Endothelial cell of hepatic sinusoid (primary cell): ENCODE data around the gene SWI5.

ENCODE experiments used
- in situ Hi-C: cut with HindIII; loops from 2 replicates; pipeline ENCODE4 v1.10.0; 2017; ENCODE audit warnings: low sequenced_read_pairs

The SWI5 gene

DNA sequence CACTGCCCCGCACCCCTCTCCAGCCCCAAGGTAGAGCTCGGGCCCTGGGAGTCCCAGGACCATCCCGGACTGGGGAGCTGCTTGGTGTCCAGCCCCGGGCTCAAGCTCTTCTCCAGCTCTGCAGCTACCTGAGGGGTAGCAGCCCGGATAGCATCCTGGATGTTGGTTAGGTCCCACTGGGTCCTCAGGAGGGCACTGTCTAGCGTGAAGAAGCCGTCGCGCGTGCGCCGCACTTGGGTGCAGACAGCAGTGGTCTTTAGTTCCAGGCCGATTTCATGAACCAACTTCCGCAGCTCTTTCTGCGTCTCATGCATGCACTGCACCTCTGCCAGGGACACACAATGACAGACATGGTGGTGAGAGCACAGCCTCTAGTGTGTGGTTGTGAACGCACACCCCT lies 33.5 kb downstream of the SWI5 start:
- in situ Hi-C loops, result no loop called here

DNA sequence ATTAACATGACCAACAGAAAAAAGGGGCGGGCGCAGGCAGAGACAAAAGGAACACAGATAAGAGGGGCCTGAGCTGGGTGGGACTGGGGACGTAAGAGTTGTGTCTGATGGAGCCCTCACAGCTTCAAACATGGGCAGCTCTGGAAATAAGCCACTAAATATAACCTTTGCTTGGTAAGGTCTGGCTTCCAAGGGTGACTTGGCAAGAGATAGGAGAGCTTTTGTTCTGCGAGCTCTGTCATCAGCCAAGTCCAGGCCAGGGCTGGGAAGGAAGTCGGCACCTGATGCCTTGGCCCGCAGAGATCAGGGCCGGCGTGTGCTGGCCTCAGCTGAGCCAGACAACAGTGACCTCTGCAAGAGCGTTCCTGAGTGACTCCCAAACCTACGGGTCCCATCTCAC lies 34.4 kb downstream of the SWI5 start:
- in situ Hi-C loops, result no loop called here

DNA sequence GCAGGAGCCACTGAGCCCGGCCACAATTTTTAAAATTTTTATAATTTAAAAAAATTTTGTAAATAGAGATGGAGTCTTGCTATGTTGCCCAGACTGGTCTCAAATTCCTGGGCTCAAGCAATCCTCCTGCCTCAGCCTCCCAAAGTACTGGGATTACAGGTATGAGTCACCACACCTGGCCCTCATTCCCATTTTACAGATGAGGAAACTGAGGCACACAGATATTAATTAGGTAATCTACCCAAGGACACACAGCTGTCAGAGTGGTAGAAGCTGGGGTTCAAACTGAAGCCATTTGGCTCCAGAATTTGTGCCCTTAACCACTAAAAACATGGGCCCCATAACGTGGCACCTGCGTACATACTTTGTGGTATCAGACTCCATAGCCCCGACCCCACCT lies 38.6 kb downstream of the SWI5 start:
- in situ Hi-C loops, result loop anchor here (5.0 kb wide), 2 partner anchors 62 to 92 kb away; no protein-coding TSS in a partner anchor

DNA sequence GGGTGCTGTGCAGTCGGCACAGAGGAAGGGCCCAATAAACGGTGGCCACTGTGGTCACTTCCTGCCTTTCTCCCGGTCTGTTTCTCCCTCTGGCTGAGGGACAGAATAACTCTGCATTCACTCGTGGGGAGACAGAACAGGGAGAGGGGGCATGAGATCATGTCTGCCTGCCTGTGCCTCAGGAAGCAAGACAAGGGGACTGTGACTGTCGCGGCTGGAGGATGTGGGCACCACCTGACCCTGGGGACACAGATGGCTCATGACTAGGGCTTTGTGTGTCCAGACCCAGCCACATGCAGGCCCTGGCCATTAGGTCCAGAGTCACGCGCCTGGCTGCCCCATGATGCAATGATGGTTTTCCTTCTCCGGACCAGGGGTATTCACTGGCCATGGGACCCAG lies 40.3 kb downstream of the SWI5 start:
- in situ Hi-C loops, result loop anchor here (5.0 kb wide), 2 partner anchors 64 to 94 kb away; no protein-coding TSS in a partner anchor

DNA sequence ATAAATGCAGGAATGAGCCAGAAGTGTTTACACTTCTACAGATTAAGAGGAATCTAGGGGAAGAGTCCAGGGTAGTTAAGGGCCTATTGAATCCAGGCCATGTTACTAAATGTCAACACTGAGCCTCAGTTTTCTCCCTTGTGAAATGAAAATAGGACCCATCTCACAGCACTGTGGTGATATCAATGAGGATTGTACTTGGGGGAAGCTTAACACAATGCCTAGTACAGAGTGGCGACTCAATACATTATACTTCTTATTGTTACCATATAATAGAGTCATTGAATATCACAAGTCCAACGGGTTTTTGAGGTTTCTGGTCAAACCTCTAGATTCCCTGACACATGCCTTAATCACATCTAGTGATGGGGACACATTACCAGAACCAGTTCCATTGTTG lies 41.6 kb downstream of the SWI5 start:
- in situ Hi-C loops, result loop anchor here (5.0 kb wide), 2 partner anchors 65 to 95 kb away; no protein-coding TSS in a partner anchor

DNA sequence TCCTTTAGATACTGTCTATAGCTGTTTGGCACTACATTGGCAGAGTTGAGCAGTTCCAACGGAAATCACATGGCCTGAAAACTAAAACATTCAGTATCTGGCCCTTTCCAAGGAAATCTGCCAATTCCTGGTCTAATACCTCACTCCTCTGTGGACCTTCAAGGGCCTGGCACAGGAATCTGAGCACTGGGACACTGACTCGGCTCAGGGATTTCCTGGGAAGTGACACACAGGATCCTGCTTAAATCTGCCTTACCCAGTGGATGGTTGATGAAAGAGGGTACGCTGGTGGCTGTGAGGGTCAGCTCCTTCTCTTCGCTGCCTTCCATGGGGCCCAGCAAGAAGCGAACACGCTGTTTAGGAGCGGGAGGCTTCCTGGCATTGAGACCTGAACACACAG lies 45.3 kb downstream of the SWI5 start:
- in situ Hi-C loops, result no loop called here

DNA sequence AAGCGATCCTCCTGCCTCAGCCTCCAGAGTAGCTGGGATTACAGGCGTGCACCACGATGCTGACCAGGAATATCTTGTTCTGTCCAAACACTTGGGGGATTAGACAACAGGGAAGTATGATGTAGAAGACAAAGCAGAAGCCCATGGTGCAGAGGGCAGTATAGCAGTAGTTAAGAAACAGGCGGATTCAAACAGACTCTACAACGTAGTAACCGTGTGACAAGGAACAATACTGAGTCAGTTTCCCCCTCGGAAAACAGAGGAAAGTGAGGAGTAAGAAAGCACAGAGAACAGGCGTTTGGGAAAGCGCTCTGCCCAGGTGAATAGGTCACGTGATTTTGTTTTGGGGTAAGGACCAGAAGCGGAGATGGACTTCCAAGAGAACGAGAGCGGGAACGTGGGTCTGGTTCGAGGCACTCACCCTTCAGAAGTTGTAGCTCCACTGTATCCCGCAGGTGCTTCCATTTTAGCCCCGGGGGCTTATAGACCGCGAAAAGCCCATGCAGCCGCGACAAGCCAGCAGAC lies 45.9 kb downstream of the SWI5 start:
- in situ Hi-C loops, result no loop called here

DNA sequence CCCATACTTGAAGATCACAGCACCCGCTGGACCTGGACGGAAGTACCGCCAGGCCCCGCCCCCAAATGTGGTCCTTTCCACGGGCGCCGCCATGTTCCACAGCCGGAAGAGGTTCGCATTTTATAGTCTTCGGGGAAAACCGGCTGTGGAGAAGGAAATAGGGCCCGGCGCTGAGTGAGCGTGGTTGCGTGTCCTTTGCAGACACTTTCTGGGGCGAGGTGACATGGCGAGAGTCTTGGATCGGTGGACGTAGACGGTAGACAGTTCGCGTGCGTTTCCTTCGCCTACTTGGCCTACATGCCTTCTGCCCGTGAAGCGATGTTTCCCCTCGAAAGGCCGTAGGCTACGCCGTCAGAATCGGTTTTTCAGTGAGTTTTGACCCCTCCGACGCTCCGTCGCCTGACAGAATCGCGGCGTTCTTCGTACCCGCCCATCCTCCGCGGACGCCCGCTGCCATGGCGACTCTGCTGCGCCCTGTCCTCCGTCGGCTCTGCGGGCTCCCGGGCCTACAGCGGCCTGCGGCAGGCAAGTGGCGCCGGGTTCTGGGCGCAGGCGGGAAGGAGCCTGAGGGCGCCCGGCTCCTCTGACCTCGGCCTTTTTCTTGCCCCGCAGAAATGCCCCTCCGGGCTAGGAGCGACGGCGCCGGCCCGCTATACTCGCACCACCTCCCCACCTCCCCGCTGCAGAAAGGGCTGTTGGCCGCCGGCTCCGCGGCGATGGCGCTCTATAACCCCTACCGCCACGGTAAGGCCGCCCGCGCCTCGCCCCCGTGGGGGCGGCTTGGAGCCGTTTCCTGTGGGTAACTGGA lies 46.5 kb downstream of the SWI5 start, which contains the start of the genes COQ4 and TRUB2:
TSS of gene COQ4 (plus strand) at position 436 of the 808 bp plus-strand sequence. CDS start at position 456, 20 bp downstream.
TSS of gene TRUB2 (minus strand) at position 44 of the 808 bp plus-strand sequence. CDS start at position 5, 39 bp downstream.
- in situ Hi-C loops, result no loop called here

DNA sequence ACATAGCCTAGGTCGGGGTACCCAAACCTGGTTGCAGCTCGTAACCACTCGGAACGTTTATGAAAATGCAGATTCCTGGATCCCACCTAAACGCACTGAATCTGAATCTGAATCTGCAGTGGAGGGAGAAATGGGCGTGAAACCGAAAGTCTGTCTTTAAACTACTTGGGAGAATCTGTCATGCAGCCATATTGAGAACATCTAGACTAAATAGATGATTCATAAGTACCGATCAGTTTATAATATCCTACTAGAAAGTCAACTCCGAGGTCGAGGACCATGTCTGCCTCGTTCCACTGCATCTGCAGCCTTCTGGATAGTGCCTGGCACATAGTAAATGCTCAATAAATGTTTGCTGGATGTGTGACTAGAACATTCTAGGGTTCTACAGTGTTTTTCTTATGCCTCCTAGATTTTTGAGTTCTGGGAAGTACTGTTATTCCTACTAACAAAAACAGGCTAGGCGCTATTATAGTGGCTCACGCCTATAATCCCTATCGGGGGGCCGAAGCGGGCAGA lies 47.2 kb downstream of the SWI5 start:
- in situ Hi-C loops, result no loop called here

DNA sequence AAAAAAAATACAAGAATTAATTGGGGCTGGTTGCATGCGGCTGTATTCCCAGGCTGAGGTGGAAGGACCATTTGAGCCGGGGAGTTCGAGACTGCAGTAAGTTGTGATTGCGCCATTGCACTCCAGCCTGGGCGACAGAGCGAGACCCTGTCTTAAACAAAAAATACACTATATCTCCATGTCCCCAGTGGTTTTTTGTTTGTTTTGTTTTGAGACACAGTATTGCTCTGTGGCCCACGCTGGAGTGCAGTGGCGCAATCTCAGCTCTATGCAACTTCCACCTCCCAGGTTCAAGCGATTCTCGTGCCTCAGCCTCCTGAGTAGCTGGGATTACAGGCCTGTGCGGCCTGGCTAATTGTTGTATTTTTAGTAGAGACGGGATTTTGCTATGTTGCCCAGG lies 47.7 kb downstream of the SWI5 start:
- in situ Hi-C loops, result no loop called here

DNA sequence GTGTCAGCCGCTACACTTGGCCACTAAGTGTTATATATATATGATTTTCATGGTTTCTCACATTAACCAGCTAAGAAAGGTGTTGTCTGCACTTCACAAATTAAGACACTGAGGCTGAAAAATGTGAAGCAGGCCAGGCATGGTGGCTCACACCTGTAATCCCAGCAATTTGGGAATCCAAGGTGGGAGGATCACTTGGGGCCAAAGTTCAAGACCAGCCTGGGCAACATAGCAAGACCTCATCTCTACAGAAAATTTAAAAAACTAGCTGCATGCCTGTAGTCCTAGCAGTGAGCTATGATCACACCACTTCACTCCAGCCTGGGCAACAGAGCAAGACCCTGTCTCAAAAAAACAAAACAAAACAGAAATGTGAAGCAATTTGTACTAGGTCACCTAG lies 48.3 kb downstream of the SWI5 start:
- in situ Hi-C loops, result no loop called here

DNA sequence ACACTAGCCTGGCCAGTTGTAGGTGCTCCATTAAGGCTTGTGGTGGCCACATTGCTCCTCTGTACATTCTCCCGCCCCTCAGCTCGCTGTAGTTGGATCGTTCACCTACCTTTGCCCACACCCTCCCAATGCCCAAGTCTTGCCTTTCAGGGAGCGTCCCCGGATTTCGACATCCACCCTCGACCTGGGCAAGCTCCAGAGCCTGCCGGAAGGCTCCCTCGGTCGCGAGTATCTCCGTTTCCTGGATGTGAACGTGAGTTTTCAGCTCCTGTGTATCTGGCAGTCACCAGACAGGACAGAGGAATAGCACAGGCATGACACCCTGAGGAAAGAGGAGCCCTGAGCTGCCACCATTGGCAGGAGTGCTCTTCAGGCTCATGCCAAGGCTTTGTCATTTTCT lies 49.6 kb downstream of the SWI5 start:
- in situ Hi-C loops, result no loop called here

DNA sequence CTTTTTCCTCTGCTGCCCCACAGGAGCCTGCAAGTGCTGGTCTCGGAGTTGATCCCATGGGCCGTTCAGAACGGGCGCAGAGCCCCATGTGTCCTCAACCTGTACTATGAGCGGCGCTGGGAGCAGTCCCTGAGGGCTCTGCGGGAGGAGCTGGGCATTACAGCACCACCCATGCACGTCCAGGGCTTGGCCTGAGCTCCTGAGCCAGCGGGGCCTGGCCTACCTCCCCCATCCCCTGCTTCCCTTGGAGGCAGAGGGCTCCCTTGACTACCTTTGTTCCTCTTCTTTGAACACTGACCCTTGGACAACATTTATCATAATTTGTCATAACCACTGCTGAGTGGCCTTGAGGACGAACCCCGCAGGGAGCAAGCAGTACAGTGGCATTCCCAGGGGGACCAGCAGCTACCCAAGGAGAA lies 57.4 kb downstream of the SWI5 start:
- in situ Hi-C loops, result no loop called here

DNA sequence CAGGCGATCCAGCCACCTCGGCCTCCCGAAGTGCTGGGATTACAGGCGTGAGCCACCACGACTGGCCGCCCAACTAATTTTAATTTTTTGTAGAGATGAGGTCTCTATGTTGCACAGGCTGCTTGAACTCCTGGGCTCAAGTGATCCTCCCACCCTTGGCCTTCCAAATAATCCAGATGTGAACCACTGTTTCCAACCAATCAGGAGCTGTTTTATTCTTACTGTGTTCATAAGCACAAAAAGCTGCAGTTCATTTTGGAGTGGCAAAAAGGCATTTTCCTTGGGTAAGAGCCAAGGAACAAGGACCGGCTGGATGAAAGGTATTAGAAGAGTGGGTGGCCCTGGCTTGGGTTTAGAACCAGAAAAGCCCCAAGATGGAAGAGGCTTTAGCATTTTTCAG lies 59.1 kb downstream of the SWI5 start:
- in situ Hi-C loops, result no loop called here

DNA sequence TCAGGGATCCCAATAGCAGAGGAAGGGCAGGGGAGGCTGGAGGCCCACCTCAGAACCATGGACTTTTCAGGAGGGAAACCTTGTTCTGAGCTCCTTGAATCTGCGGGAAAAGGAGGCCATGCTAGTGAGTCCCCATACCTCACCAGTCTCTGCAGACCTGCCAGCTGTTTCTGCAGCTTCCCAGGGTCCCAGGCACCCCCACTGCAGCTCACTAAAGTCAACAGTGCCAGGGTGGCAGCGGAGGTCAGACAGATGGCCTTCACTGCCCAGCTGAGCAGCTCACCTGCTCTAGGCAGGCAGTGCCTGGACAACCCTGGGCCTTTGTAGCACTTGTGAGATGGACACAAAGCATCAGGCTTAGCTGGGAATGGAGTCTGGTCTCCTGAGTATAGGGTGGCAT lies 59.8 kb downstream of the SWI5 start:
- in situ Hi-C loops, result no loop called here

DNA sequence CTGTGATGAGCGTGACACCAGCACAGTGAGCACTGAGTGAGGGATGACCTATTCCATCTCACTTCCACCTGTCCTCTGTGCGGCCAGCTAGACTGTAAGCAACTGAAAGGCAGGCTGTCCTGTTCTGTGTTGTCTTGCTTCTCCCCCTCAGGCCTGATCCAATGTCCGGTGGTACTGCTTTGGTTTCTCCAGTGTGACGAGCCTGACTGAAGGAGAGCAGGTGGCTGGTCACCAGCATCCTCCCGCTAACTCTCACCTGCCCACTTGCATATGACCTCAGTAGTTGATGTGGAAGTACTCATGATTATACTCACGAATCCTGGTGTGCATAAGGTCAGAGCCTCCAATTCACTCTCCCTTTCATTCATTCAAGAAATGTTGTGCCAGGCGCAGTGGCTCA lies 61.9 kb downstream of the SWI5 start:
- in situ Hi-C loops, result no loop called here
